Measurements from ENCODE around the gene NSUN7.

Gene NSUN7

DNA sequence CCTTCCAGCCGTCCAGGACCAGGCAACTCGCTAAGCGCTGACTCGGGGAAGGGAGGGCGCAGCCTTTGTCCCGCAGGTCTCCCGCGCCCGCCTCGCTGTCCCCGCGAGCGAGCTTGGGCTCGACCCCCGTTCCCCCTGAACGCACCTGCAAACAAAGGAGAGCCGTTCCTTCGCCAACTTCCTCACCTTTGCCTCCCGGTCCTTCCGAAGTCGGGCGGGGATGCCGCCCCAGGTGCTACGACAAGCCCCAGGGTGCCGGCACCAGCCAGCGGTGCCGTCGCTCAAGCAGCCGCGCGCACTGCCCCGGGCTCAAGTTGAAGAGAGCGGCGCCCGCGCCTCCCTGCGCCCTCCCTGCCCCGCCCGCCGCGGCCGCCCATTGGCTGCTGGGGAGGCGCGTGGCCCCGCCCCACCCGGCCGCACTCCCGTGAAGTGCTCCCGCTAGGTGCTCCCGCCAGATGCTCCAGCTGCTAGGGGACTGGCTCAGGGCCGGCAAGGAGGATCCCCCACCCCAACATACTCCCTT is 107.1 kb downstream of the NSUN7 start:
- H3K27ac ChIP-seq, result 0 out of 2 replicates have a peak overlapping the region, but pooled peaks have one; percentile 9
- ChIA-PET CTCF (no interaction called here), POLR2A (ENCODE audit: low non-redundant PET) (no interaction called here)
- TF ChIP-seq, protein P1, sequence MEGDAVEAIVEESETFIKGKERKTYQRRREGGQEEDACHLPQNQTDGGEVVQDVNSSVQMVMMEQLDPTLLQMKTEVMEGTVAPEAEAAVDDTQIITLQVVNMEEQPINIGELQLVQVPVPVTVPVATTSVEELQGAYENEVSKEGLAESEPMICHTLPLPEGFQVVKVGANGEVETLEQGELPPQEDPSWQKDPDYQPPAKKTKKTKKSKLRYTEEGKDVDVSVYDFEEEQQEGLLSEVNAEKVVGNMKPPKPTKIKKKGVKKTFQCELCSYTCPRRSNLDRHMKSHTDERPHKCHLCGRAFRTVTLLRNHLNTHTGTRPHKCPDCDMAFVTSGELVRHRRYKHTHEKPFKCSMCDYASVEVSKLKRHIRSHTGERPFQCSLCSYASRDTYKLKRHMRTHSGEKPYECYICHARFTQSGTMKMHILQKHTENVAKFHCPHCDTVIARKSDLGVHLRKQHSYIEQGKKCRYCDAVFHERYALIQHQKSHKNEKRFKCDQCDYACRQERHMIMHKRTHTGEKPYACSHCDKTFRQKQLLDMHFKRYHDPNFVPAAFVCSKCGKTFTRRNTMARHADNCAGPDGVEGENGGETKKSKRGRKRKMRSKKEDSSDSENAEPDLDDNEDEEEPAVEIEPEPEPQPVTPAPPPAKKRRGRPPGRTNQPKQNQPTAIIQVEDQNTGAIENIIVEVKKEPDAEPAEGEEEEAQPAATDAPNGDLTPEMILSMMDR (conservative IDR thresholded peaks at IDR 0.05; ENCODE audit: low read depth), result no peak
- peak; percentile 77 for DNase-seq (ENCODE audit: low spot score)

DNA sequence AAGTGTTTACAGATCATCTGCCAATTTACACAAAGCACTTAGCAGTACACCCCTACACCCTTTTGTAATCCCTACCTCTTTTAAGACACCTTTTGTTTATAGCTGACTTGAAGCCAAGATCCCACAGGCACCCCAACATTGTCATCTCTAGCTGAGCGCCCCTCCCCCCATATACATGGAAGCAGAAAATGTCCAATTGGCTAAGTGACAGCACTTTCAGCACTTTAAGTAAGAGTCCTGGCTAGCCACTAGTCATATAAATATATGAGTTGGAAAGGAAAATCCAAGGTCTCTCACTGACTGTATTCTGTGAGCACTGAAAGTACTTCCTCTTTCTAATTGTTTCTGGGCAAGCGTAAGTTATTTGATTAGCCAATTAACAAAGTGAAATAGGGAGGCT is 108.2 kb downstream of the NSUN7 start:
- DNase-seq (ENCODE audit: low spot score), result no peak
- no peak overlapping the region for H3K27ac ChIP-seq
- ChIA-PET CTCF (interaction anchor here (0.6 kb wide), 1 partner anchor 565 kb away, joined by 3 read pairs; no protein-coding TSS in a partner anchor), POLR2A (ENCODE audit: low non-redundant PET) (no interaction called here)
- TF ChIP-seq, protein P1 (conservative IDR thresholded peaks at IDR 0.05; ENCODE audit: low read depth), result no peak

- DNase-seq (ENCODE audit: low spot score), result no peak
- POLR2A ChIA-PET (ENCODE audit: low non-redundant PET), result no interaction called here
- H3K27ac ChIP-seq, result no peak overlapping the region
- CTCF ChIA-PET, result no interaction called here
- TF ChIP-seq, protein P1 (conservative IDR thresholded peaks at IDR 0.05; ENCODE audit: low read depth), result no peak
Observed at GRCh38 chr4:40858962-40859361, 109.2 kb downstream of the NSUN7 start.

All from RWPE1 (cell line).